GM18868 (cell line): ENCODE results near the gene STARD10.
A peak's percentile ranks its signal among the peaks of the same experiment; 100 is the strongest.
"Not testable (repeated sequence)": the region's sequence is repeated elsewhere in the genome, so short reads cannot be mapped to it uniquely, and the experiment has no call there.

Source experiments
- ATAC-seq: cut with Tn5 transposase; IDR thresholded peaks from one replicate; pipeline ENCODE4 v1.9.1; 2021; ENCODE audit warnings: mild to moderate bottlenecking, moderate library complexity; ENCODE audit not compliant: unreplicated experiment

STARD10 gene

DNA sequence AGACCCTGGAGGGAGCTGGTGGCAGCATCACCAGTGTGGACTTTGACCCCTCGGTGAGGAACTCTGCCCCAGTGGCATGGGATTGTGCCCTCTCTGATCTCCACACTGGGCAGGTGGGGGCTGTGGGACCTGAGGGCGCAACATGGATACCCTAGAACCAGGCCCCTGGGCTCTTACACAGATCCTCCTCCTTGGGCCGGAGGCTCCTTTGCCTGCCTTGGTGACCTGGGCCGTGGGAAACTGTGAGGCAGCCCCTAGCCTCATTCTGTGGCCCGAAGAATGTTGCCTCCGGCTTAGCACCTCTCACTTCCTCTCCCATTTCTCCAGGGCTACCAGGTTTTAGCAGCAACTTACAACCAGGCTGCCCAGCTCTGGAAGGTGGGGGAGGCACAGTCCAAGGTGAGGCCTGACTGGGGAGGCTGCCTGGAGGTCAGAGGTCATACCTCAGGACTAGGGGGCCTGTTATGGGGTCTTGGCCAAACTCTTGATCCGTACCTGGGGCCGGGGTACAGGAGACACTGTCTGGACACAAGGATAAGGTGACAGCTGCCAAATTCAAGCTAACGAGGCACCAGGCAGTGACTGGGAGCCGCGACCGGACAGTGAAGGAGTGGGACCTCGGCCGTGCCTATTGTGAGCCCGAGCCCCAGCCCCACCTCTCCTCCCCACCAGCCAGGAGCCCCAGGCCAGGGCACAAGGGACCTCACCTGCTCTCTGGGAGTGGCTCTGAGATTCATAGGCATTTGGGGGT is 32.5 kb upstream of the STARD10 start:
- ATAC-seq: no peak

DNA sequence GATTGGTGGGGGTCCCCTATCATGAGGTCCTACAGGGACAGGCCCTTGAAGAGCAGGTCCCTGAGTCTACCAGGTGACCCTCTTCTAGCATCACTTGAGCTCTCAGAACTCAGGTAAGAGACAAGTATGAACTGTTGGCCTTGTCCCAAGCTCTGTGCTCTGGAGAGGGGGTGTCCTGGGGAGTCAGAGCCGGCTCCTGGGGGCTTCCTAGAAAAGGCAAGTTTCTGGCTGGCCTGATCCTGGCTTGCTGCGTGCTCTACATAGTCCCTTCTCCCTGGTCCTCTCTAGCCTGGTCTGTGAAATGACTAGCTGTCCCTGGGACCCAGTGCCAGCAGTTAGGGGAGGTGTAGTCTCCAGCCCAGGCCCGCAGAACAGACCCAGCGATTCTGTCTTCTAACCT is 31.8 kb upstream of the STARD10 start:
- no peak for ATAC-seq

DNA sequence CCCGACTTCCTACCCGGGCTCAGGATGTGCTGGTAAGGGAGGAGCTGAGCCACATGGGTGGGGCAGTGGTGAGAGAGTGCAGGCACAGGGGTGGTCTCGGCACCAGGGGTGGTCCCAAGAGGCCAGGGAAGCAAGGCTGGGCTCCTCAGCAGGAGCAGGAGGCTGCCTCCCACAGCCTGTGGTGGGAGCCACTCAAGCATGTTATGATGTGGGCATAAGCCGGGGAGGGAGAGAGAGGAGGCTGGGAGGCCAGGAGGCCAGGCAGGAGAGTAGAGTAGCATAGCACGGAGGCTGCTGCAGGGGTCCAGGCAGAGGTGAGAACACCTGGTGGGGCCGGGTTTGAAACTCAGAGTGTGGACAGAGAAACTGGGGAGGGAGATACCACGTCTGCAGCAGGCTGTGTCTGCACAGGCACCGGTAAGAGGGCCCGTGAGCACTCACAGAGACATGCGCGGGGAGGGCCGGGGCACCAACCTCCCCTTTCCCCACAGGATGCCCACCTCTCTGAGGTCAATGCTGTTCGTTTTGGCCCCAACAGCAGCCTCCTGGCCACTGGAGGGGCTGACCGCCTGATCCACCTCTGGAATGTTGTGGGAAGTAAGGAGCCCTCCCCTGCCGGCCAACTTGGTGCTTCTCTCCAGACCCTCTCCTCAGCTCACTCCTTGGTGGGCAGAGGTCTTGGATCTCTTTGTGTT is 31.1 kb upstream of the STARD10 start:
- ATAC-seq: no peak

DNA sequence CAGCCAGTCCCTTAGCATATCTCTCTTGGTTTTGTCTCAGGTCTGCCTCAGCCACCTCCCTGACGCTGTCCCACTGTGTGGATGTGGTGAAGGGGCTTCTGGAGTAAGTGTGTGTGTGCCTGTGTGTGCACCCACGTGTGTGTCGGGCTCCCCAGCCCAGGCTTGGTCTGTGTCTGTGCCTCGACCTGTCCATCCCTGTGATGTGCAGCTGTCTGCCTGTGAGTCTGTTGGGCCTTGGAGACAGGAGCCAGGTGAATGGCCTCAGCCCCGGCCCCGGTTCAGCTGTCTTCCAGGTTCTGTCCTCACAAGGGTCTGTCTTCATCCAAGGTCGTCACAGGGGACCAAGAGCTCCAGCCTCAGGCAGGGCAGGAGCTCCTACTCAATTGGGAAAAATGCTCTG is 30.2 kb upstream of the STARD10 start:
- ATAC-seq: no peak

GRCh38 chr11:72823105-72823804 is 29.4 kb upstream of the STARD10 start:
- no peak for ATAC-seq

GRCh38 chr11:72821920-72822799 is 28.3 kb upstream of the STARD10 start:
- ATAC-seq: no peak

GRCh38 chr11:72821221-72821919 is 27.5 kb upstream of the STARD10 start:
- ATAC-seq: no peak

GRCh38 chr11:72820439-72821139 is 26.7 kb upstream of the STARD10 start:
- no peak for ATAC-seq

GRCh38 chr11:72818971-72819370 is 25.1 kb upstream of the STARD10 start:
- ATAC-seq: no peak

DNA sequence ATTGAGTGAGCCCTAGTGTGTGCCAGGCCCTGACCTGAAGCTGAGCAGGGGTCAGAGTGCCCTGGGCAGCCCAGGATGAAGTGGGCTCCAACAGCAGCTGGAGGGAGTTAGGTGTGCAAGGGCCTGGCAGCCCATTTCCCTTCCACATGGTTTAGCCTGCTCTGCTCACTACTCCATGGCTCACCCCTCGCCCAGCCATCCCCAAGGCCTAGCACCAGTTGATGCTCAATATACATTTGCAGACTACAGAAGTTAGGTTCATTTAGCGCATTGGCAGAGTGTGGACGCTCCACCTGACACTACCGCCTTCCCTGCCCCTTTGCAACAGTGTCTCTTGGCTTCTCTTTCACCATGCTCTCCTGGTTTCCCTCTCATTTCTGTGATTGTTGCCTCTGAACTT is 24.1 kb upstream of the STARD10 start:
- no peak for ATAC-seq

GRCh38 chr11:72816404-72816990 is 22.6 kb upstream of the STARD10 start:
- ATAC-seq: no peak

GRCh38 chr11:72815110-72815618 is 21.3 kb upstream of the STARD10 start:
- no peak for ATAC-seq

- peak; percentile 58 for ATAC-seq
Measured at GRCh38 chr11:72814286-72815109, 20.7 kb upstream of the STARD10 start, which contains the start of gene ATG16L2. Gene ATG16L2 (plus strand): TSS chr11:72814411. CDS start chr11:72814446, 35 bp downstream.

GRCh38 chr11:72813740-72814285 is 20.0 kb upstream of the STARD10 start:
- ATAC-seq: peak; percentile 45

DNA sequence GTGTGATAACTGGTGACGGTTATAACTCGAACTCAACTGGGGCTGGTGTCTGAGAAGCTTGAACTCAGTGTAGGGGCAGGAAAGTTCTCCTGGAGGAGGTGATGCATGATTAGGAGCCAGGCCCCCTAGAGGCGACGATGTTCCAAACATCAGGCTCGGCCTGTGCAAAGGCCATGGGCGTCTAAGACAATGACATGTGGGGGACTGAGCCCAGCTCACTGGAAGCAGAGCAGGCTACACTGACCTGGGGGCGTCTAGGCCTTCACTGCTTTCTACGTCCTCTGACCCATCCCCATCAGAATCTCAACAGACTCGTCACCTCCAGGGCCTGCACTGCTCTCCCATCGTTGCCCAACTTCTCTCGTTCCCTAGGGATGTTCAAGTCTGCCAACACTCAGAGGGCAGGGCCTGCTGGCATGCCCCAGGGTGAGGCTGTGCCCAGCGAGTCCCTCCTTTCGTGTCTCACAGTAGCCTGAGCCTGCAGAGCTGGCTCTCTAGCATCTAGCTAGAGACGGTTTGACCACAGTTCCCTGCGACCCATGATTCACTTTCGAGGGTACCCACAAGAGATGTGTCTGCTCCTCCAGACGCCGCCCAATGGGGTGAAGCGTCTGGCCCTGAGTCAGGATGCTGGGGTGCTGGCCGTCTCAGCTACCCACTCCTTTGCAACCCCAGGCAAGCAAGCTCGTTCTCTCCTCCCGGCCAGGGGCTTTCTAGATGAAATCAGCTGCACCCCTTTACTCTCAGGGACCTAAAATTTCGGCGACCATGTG is 19.3 kb upstream of the STARD10 start:
- ATAC-seq: peak; percentile 31

- ATAC-seq: peak; percentile 4
Measured at GRCh38 chr11:72812604-72812966, 18.7 kb upstream of the STARD10 start.

DNA sequence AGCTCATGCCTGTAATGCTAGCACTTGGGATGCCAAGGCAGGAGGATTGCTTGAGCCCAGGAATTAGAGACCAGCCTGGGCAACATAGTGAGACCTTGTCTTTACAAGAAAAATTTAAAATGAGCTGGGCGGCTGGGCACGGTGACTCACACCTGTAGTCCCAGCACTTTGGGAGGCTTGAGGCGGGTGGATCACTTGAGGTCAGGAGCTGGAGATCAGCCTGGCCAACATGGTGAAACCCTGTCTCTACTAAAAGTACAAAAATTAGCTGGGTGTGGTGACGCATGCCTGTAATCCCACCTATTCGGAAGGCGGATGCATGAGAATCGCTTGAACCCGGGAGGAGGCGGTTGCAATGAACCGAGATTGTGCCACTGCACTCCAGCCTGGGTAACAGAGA is 17.8 kb upstream of the STARD10 start:
- not testable (repeated sequence) for ATAC-seq
